A549 (cell line): Measurements from ENCODE around the gene GPSM1. TPM values are rescaled to one million over a fixed set of nuclear protein-coding genes. Genes with fewer than 3 reads are reported as not detected.

Experiments used
- ATAC-seq, 2 experiments: fragments of 200-7000 bp in 1 of 2; fragments of >200 bp in 1 of 2; cut with Nextera tagmentation in 1 of 2; cut with Tn5 transposase in 1 of 2; 3 replicates each; pipeline versions ENCODE4 v1.8.0 to v1.9.1; 2018 to 2020; ENCODE audit warnings: mild to moderate bottlenecking in 1 of 2, moderate library complexity in 1 of 2
- CTCF ChIA-PET: fragments of 300-600 bp; sonication (Branson Sonifier 250); formaldehyde crosslinking; extraction: SDS; loops from one replicate; lab custom pipeline; 2021; ENCODE audit warnings: antibody characterized with exemption, inconsistent platforms; lab: Yijun Ruan, JAX
- POLR2A ChIA-PET: fragments of 350-600 bp; formaldehyde crosslinking; extraction: SDS; loops from one replicate; lab custom pipeline; 2021; ENCODE audit warnings: antibody characterized with exemption, inconsistent platforms; lab: Yijun Ruan, JAX
- DNase-seq, 2 experiments: peaks; one replicate each; pipeline versions ENCODE4 v3.0.0 to v3.0.0-alpha.2; 2011 to 2016; ENCODE audit warnings: low read depth in 1 of 2, low spot score in 1 of 2
- FAIRE-seq: peaks from 2 replicates; lab custom pipeline; 2011; peaks lifted over from hg19 to GRCh38; lab: Jason Lieb, UNC
- H3K27ac ChIP-seq, 2 experiments: fragments of >200 bp; sonication (Bioruptor Twin); formaldehyde crosslinking; 3 replicates each; pipeline ENCODE4 v1.5.1; 2016 to 2017
- H3K4me1 ChIP-seq: fragments of >200 bp; sonication (Bioruptor Twin); formaldehyde crosslinking; 3 replicates; pipeline ENCODE4 v1.6.1; 2016
- H3K4me2 ChIP-seq: fragments of >200 bp; sonication (Bioruptor Twin); formaldehyde crosslinking; 3 replicates; pipeline ENCODE4 v1.6.1; 2016
- H3K4me3 ChIP-seq: fragments of >200 bp; sonication (Bioruptor Twin); formaldehyde crosslinking; 3 replicates; pipeline ENCODE4 v1.5.1; 2016
- H3K9me3 ChIP-seq: fragments of >200 bp; sonication (Bioruptor Twin); formaldehyde crosslinking; 3 replicates; pipeline ENCODE4 v1.6.1; 2016
- CBX2 ChIP-seq: fragments of 200-600 bp; sonication (generic); IDR thresholded peaks from 2 replicates; pipeline ENCODE4 v1.6.1; 2016; ENCODE audit warnings: low read depth, mild to moderate bottlenecking, borderline replicate concordance
- CHD2 ChIP-seq: fragments of 150-350 bp; IDR thresholded peaks from 2 replicates; pipeline ENCODE4 v1.6.1; 2014; ENCODE audit warnings: low read length; ENCODE audit not compliant: partially characterized antibody
- EHF ChIP-seq: fragments of 250-450 bp; sonication (Bioruptor Pico); IDR thresholded peaks from 2 replicates; pipeline ENCODE4 v1.5.0; 2020; ENCODE audit warnings: mild to moderate bottlenecking
- EP300 ChIP-seq, 2 experiments: fragments of >200 bp; sonication (Bioruptor Twin); formaldehyde crosslinking; IDR thresholded peaks; 2 replicates in 1 of 2; 3 replicates in 1 of 2; pipeline ENCODE4 v1.6.1; 2016 to 2017
- FOSL2 ChIP-seq, 2 experiments: fragments of 450-650 bp in 1 of 2; fragments of >200 bp in 1 of 2; sonication (Bioruptor Twin) in 1 of 2; formaldehyde crosslinking; IDR thresholded peaks; 2 replicates each; pipeline versions ENCODE4 v1.5.0 to v1.6.1; 2016 to 2020; ENCODE audit warnings: mild to moderate bottlenecking in 1 of 2, moderate library complexity in 1 of 2
- FOXS1 ChIP-seq: fragments of 250-450 bp; sonication (Bioruptor Pico); IDR thresholded peaks from 2 replicates; pipeline ENCODE4 v1.5.0; 2020; ENCODE audit warnings: mild to moderate bottlenecking, moderate library complexity
- GATA3 ChIP-seq: IDR thresholded peaks from 2 replicates; pipeline ENCODE4 v1.6.1; 2012; ENCODE audit warnings: borderline replicate concordance
- HOXA7 ChIP-seq: fragments of 250-450 bp; sonication (Bioruptor Pico); IDR thresholded peaks from 2 replicates; pipeline ENCODE4 v1.5.0; 2020; ENCODE audit warnings: mild to moderate bottlenecking, moderate library complexity
- HOXB5 ChIP-seq: fragments of 250-450 bp; sonication (Bioruptor Pico); IDR thresholded peaks from 2 replicates; pipeline ENCODE4 v1.5.0; 2020; ENCODE audit warnings: mild to moderate bottlenecking, moderate library complexity
- MAZ ChIP-seq: fragments of 150-350 bp; IDR thresholded peaks from 2 replicates; pipeline ENCODE4 v1.6.1; 2014; ENCODE audit warnings: antibody characterized with exemption, low read depth, low read length, borderline replicate concordance
- MYC ChIP-seq: IDR thresholded peaks from 2 replicates; pipeline ENCODE4 v1.6.1; 2012; ENCODE audit warnings: mild to moderate bottlenecking, inconsistent platforms, low read length, improper control_type of control experiment, borderline replicate concordance
- NFE2L2 ChIP-seq: fragments of 150-350 bp; conservative IDR thresholded peaks from 2 replicates; pipeline ENCODE4 v1.6.1; 2014; ENCODE audit warnings: low read length
- NPAS2 ChIP-seq: fragments of 250-450 bp; sonication (Bioruptor Pico); IDR thresholded peaks from 2 replicates; pipeline ENCODE4 v1.8.0; 2022; ENCODE audit warnings: mild to moderate bottlenecking, moderate library complexity, borderline replicate concordance
- NR3C1 ChIP-seq: fragments of >200 bp; sonication (Bioruptor Twin); formaldehyde crosslinking; IDR thresholded peaks from 3 replicates; pipeline ENCODE4 v1.6.1; 2017
- PHF8 ChIP-seq: fragments of 200-600 bp; sonication (generic); IDR thresholded peaks from 2 replicates; pipeline ENCODE4 v1.6.1; 2016; ENCODE audit warnings: low read depth, mild to moderate bottlenecking, antibody characterized with exemption, moderate library complexity, borderline replicate concordance
- RAD21 ChIP-seq, 2 experiments: fragments of >200 bp in 1 of 2; sonication (Bioruptor Twin) in 1 of 2; formaldehyde crosslinking in 1 of 2; IDR thresholded peaks in 1 of 2; conservative IDR thresholded peaks in 1 of 2; 2 replicates in 1 of 2; 3 replicates in 1 of 2; pipeline ENCODE4 v1.6.1; 2012 to 2018; ENCODE audit warnings: inconsistent platforms in 1 of 2
- RFX5 ChIP-seq: fragments of 450-650 bp; IDR thresholded peaks from 2 replicates; pipeline ENCODE4 v1.7.1; 2014; ENCODE audit warnings: antibody characterized with exemption, mild to moderate bottlenecking, moderate library complexity
- TFCP2L1 ChIP-seq: fragments of 250-450 bp; sonication (Bioruptor Pico); IDR thresholded peaks from 2 replicates; pipeline ENCODE4 v1.5.0; 2021; ENCODE audit warnings: mild to moderate bottlenecking
- ZC3H11A ChIP-seq: fragments of 450-650 bp; IDR thresholded peaks from 2 replicates; pipeline ENCODE4 v1.6.1; 2014; ENCODE audit warnings: antibody characterized with exemption, mild to moderate bottlenecking
- WGBS: methylation state at CpG from one replicate; pipeline ENCODE4 v1.1.6; 2017; ENCODE audit errors: missing lambda C conversion rate; 5-methylcytosine and 5-hydroxymethylcytosine counted together
- polyA plus RNA-seq, 4 experiments: library from polyadenylated mRNA; depleted of rRNA in 3 of 4; stranded (reverse); fragments of >200 nt; fragmentation: RNase III in 1 of 4; extraction: RNeasy Plus Mini Kit Qiagen cat#74134 plus additional on column Dnase treatment in 1 of 4; gene quantifications; 2 replicates in 3 of 4; 3 replicates in 1 of 4; pipeline ENCODE4 v1.2.3, GENCODE V29; 2011 to 2017
- TF ChIP-seq, protein P1 (sequence below): fragments of 200-600 bp; sonication (generic); IDR thresholded peaks from 2 replicates; pipeline ENCODE4 v1.6.1; 2016; ENCODE audit warnings: antibody characterized with exemption, mild to moderate bottlenecking, moderate library complexity
- TF ChIP-seq, protein P2 (sequence below): IDR thresholded peaks from 2 replicates; pipeline ENCODE4 v1.6.1; 2012

The GPSM1 gene
- polyA plus RNA-seq, 2 of the 4 experiments (the other 2 are of a cell fraction) = 2.1 to 8.8 TPM

DNA sequence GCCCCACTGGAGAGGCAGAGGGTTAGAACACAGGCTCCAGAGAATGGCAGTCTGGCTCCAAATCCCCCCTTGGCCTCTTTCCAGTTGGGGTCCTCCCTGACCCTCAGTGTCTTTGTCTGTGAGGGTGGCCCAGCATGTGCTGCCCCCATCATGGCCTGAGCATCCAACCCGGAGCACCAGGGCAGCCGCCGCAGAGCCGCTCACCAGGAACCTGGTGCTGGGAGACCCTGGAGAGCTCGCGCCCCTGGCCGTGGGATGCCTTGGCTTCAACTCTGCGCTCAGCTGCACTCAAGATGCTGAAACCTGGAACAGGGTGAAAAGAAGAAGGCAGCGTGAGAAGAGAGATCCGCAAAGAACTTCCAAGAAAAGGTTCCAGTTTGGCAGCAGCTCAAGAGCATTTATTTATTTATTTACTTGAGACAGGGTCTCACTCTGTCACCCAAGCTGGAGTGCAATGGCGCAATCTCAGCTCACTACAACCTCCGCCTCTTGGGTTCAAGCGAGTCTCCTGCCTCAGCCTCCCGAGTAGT is 27.3 kb upstream of the GPSM1 start:
- FAIRE-seq (no peak), ATAC-seq (no peak), DNase-seq (no peak)
- Histone ChIP-seq H3K4me3 (no peak overlapping the region), H3K4me1 (no peaks in the 10 kb centered on the region), H3K9me3 (no peaks in the 10 kb centered on the region), H3K27ac (no peak overlapping the region), H3K4me2 (no peak overlapping the region)
- CTCF ChIA-PET = interaction anchor here (1.5 to 3.5 kb wide), 3 partner anchors 13 to 159 kb away, joined by 5 to 23 read pairs (median 10); no protein-coding TSS in a partner anchor
- POLR2A ChIA-PET = no interaction called here
- 91% methylated on average over 9 of the region's 14 CpGs for WGBS
- TF ChIP-seq RAD21 (conservative IDR thresholded peaks at IDR 0.05 in 1 of 2, IDR thresholded peaks at IDR 0.05 in 1 of 2) = no peak
- TF ChIP-seq CBX2 = no peak
- TF ChIP-seq CHD2 = no peak
- TF ChIP-seq HOXB5 = no peak

DNA sequence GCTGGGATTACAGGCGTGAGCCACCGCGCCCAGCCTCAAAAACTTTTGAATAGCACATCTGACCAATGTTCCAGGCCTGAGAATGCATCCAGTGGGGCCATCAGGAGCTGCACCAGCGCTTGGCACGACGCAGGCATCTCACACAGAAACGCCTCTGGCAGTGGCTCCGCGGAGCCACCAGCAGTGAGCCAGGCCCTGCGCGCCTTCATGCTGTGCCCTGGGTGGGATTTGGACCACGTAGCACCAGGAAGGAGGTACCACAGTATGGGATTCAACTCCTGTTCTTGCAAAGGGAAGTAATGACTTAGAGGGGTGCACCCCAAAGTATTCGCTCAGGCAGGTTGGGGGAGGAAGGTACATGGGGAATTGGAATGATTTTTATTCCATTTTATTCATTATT is 26.5 kb upstream of the GPSM1 start:
- FAIRE-seq = no peak
- H3K9me3 ChIP-seq = no peaks in the 10 kb centered on the region
- H3K27ac ChIP-seq = no peak overlapping the region
- CTCF ChIA-PET = interaction anchor here (1.7 to 3.5 kb wide), 2 partner anchors 12 to 17 kb away, joined by 5 to 23 read pairs; no protein-coding TSS in a partner anchor
- DNase-seq = no peak
- 82% methylated on average over 9 of the region's 13 CpGs for WGBS
- no peak for ATAC-seq
- no peak overlapping the region for H3K4me2 ChIP-seq
- POLR2A ChIA-PET = interaction anchor here (0.7 kb wide), 1 partner anchor 63 kb away, joined by 4 read pairs; no protein-coding TSS in a partner anchor
- TF ChIP-seq NPAS2 (CRISPR knock-in tag) (no peak), CBX2 (no peak), PHF8 (no peak), MYC (no peak), CHD2 (no peak), RAD21 (conservative IDR thresholded peaks at IDR 0.05 in 1 of 2, IDR thresholded peaks at IDR 0.05 in 1 of 2) (no peak), GATA3 (no peak), HOXA7 (CRISPR knock-in tag) (no peak), NR3C1 (no peak), FOXS1 (CRISPR knock-in tag) (no peak), EP300 (IDR thresholded peaks at IDR 0.05) (no peak), NFE2L2 (no peak), HOXB5 (no peak), TFCP2L1 (CRISPR knock-in tag) (no peak), MAZ (no peak), ZC3H11A (no peak), RFX5 (no peak), FOSL2 (IDR thresholded peaks at IDR 0.05) (no peak), FOSL2 (CRISPR knock-in tag; IDR thresholded peaks at IDR 0.05) (no peak)
- TF ChIP-seq, protein P1, sequence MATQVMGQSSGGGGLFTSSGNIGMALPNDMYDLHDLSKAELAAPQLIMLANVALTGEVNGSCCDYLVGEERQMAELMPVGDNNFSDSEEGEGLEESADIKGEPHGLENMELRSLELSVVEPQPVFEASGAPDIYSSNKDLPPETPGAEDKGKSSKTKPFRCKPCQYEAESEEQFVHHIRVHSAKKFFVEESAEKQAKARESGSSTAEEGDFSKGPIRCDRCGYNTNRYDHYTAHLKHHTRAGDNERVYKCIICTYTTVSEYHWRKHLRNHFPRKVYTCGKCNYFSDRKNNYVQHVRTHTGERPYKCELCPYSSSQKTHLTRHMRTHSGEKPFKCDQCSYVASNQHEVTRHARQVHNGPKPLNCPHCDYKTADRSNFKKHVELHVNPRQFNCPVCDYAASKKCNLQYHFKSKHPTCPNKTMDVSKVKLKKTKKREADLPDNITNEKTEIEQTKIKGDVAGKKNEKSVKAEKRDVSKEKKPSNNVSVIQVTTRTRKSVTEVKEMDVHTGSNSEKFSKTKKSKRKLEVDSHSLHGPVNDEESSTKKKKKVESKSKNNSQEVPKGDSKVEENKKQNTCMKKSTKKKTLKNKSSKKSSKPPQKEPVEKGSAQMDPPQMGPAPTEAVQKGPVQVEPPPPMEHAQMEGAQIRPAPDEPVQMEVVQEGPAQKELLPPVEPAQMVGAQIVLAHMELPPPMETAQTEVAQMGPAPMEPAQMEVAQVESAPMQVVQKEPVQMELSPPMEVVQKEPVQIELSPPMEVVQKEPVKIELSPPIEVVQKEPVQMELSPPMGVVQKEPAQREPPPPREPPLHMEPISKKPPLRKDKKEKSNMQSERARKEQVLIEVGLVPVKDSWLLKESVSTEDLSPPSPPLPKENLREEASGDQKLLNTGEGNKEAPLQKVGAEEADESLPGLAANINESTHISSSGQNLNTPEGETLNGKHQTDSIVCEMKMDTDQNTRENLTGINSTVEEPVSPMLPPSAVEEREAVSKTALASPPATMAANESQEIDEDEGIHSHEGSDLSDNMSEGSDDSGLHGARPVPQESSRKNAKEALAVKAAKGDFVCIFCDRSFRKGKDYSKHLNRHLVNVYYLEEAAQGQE = no peak
- TF ChIP-seq, protein P2, sequence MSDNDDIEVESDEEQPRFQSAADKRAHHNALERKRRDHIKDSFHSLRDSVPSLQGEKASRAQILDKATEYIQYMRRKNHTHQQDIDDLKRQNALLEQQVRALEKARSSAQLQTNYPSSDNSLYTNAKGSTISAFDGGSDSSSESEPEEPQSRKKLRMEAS = no peak
- H3K4me3 ChIP-seq = no peak overlapping the region
- H3K4me1 ChIP-seq = no peaks in the 10 kb centered on the region

DNA sequence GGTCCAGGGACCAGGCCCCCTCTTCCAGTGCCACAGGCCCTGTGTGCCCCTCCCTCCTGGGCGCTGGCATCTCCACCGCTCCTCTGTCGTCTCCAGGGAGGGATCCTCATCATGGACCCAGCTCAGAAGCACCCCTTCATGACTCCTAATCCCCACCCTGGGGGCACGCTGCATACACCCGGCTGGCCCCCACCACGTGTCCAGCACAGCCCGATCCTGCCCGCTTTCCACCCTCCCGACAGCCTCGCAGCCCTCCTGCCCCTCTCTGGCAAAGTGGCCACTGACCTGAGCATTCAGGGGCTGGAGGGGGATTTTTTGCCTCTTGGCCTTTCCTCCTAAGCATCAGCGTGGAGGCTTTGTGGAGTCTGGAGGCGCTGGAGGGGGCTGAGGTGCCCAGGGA is 24.8 kb upstream of the GPSM1 start:
- ATAC-seq = no peak
- ChIA-PET POLR2A (no interaction called here), CTCF (interaction anchor here (1.1 kb wide), 1 partner anchor 19 kb away, joined by 4 read pairs; no protein-coding TSS in a partner anchor)
- no peak for FAIRE-seq
- TF ChIP-seq ZC3H11A (no peak), GATA3 (no peak), EHF (CRISPR knock-in tag) (no peak)
- no peaks in the 10 kb centered on the region for H3K4me1 ChIP-seq
- H3K4me2 ChIP-seq = no peak overlapping the region
- H3K27ac ChIP-seq = no peak overlapping the region
- no peaks in the 10 kb centered on the region for H3K9me3 ChIP-seq
- WGBS = 80% methylated on average over 8 of the region's 12 CpGs
- H3K4me3 ChIP-seq = no peak overlapping the region
- no peak for DNase-seq
